Measurements from ENCODE around the gene PDGFD. TPM values are rescaled to one million over a fixed set of nuclear protein-coding genes. Genes with fewer than 3 reads are reported as not detected.

Gene PDGFD
- total RNA-seq, 1 donor from 2014 or later: 3.4 TPM

DNA sequence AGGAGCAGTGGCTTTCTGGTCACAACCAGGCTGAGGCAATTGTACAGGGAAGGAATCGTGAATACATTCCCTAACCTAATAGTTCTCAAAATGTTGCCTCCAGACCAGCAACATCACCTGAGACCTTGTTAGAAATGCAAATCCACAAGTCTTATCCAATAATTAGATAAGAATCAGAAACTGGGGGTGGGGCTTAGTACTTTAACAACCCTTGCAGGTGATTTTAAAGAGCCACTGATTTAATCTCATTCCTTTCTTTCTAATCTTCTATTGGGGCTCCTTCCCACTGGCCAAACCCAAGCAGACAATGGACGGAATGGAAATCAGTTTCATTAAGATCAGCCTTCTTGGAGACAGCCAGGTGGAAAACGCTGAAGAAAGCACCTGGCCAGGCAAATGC, 269.9 kb downstream of the PDGFD start:
- TF ChIP-seq, protein P1, sequence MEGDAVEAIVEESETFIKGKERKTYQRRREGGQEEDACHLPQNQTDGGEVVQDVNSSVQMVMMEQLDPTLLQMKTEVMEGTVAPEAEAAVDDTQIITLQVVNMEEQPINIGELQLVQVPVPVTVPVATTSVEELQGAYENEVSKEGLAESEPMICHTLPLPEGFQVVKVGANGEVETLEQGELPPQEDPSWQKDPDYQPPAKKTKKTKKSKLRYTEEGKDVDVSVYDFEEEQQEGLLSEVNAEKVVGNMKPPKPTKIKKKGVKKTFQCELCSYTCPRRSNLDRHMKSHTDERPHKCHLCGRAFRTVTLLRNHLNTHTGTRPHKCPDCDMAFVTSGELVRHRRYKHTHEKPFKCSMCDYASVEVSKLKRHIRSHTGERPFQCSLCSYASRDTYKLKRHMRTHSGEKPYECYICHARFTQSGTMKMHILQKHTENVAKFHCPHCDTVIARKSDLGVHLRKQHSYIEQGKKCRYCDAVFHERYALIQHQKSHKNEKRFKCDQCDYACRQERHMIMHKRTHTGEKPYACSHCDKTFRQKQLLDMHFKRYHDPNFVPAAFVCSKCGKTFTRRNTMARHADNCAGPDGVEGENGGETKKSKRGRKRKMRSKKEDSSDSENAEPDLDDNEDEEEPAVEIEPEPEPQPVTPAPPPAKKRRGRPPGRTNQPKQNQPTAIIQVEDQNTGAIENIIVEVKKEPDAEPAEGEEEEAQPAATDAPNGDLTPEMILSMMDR (IDR thresholded peaks at IDR 0.05; ENCODE audit: insufficient read depth, low read length, poor library complexity, severe bottlenecking): no peak
- no peaks in the 10 kb centered on the region for H3K36me3 ChIP-seq (ENCODE audit: control insufficient read depth, insufficient read depth, low read length)
- no peaks in the 10 kb centered on the region for H3K27me3 ChIP-seq (ENCODE audit: control insufficient read depth, insufficient read depth, low read length)
- DNase-seq (ENCODE audit: low read depth): no peak
- H3K4me3 ChIP-seq (ENCODE audit: low read depth, low read length): no peak overlapping the region

DNA sequence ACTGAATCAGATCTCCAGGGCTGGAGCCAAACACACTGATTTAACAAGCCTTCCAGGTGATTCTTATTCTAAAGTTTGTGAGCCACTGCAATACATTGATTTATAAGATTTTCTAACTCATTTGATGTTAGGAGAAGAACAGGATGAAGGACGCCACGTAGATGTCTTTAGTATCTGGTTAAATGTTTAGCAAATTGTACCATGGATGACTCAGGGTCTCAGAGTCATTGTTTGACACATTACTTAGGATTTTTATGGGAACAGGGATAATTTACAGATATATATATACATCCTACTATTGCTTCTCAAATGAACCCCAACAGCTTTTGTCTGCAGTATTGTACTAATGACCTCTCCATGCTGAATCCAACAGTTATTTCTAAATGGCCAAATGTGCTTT, 270.6 kb downstream of the PDGFD start:
- TF ChIP-seq, protein P1 (IDR thresholded peaks at IDR 0.05; ENCODE audit: insufficient read depth, low read length, poor library complexity, severe bottlenecking): no peak
- Histone ChIP-seq H3K4me3 (ENCODE audit: low read depth, low read length) (no peak overlapping the region), H3K36me3 (ENCODE audit: control insufficient read depth, insufficient read depth, low read length) (no peaks in the 10 kb centered on the region), H3K27me3 (ENCODE audit: control insufficient read depth, insufficient read depth, low read length) (no peaks in the 10 kb centered on the region)
- DNase-seq (ENCODE audit: low read depth): no peak

DNA sequence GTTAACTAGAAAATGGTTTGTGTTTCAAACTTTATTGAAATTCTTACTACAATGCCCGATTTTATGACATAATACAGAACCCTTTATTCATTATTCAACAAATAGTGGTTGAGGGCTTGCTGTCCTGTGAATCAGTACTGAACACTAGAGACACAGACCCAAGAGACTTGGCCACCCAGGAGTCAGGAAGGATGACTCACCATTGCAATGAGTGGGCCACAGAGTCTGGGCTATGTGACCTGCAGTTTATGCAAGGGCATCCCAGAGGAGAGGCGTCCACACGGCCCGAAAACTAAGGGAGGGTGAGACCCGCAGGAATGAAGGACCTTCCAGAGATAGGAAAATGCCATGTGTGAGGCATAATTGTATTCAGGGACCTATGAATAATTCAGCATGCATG, 271.3 kb downstream of the PDGFD start:
- H3K4me3 ChIP-seq (ENCODE audit: low read depth, low read length): no peak overlapping the region

DNA sequence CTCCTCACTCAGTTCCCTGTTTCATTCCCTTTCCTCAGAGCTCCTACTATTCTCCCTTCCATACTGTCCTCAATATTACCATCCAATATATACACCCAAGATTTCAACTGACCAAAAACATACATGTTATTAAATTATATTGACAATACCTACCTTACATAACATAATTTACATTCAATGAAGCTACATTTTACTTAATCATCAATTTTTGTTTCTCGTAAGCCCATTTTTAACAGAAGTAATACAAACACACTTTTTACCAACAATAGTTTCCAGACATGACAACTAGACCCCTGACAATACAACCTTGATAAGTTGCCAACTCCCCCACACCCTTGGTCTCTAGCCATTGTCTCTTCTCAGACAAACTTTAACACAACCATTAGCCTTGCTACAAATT, 273.3 kb downstream of the PDGFD start:
- Histone ChIP-seq H3K4me3 (ENCODE audit: low read depth, low read length) (no peak overlapping the region), H3K36me3 (ENCODE audit: control insufficient read depth, insufficient read depth, low read length) (no peaks in the 10 kb centered on the region), H3K27me3 (ENCODE audit: control insufficient read depth, insufficient read depth, low read length) (no peaks in the 10 kb centered on the region)
- no peak for DNase-seq (ENCODE audit: low read depth)
- TF ChIP-seq, protein P1 (IDR thresholded peaks at IDR 0.05; ENCODE audit: insufficient read depth, low read length, poor library complexity, severe bottlenecking): no peak

More for the DNA sequence above, 271.3 kb downstream of the PDGFD start:
- DNase-seq (ENCODE audit: low read depth): peak; percentile 12
- no peaks in the 10 kb centered on the region for H3K36me3 ChIP-seq (ENCODE audit: control insufficient read depth, insufficient read depth, low read length)
- TF ChIP-seq, protein P1 (IDR thresholded peaks at IDR 0.05; ENCODE audit: insufficient read depth, low read length, poor library complexity, severe bottlenecking): no peak
- H3K27me3 ChIP-seq (ENCODE audit: control insufficient read depth, insufficient read depth, low read length): no peaks in the 10 kb centered on the region

DNA sequence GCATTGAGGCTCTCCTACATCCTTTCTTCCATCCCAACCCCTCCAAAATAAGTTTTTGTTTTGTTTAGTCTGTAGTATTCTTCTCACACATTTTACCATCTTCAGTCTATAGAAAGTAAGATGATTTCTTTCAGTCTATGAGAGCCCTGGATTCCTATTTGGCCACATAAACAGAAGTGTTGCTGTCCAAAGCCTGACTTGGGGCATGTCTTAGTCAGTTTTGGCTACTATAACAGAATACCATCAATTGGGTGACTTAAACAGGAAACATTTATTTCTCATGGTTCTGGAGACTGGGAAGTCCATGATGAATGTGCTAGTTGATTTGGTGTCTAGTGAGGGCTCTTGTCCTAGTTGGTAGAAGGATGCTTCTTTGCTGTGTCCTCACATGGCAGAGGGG, 274.3 kb downstream of the PDGFD start:
- DNase-seq (ENCODE audit: low read depth): no peak
- H3K27me3 ChIP-seq (ENCODE audit: control insufficient read depth, insufficient read depth, low read length): no peaks in the 10 kb centered on the region
- no peaks in the 10 kb centered on the region for H3K36me3 ChIP-seq (ENCODE audit: control insufficient read depth, insufficient read depth, low read length)
- H3K4me3 ChIP-seq (ENCODE audit: low read depth, low read length): no peak overlapping the region
- TF ChIP-seq, protein P1 (IDR thresholded peaks at IDR 0.05; ENCODE audit: insufficient read depth, low read length, poor library complexity, severe bottlenecking): no peak

DNA sequence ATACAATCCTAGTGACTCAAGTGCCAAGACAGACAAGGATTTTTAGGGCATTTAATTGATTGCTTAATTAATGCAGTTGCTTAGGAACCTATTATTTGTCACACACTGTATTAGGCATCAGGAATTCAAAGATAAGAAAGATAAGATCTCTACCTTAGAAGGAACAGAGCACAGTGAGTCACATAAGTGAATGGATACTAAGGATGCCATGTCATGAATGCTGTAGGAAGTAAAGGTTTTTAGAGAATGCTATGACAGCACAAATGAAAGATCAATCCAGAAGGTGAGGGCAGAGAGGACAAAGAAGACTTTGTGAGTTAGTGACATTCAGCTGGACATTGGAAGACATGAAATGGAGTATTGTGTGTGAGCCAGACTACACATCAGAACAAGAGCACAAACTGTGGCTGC, 275.4 kb downstream of the PDGFD start:
- no peaks in the 10 kb centered on the region for H3K36me3 ChIP-seq (ENCODE audit: control insufficient read depth, insufficient read depth, low read length)
- DNase-seq (ENCODE audit: low read depth): no peak
- no peak overlapping the region for H3K4me3 ChIP-seq (ENCODE audit: low read depth, low read length)
- TF ChIP-seq, protein P1 (IDR thresholded peaks at IDR 0.05; ENCODE audit: insufficient read depth, low read length, poor library complexity, severe bottlenecking): no peak
- H3K27me3 ChIP-seq (ENCODE audit: control insufficient read depth, insufficient read depth, low read length): no peaks in the 10 kb centered on the region

Measured in kidney epithelial cell (primary cell).